Skeletal muscle cell (primary cell): ENCODE results near the gene CDKL4.
A peak's percentile ranks its signal among the peaks of the same experiment; 100 is the strongest.
"Not testable (repeated sequence)": the region's sequence is repeated elsewhere in the genome, so short reads cannot be mapped to it uniquely, and the experiment has no call there.

Experiments
- DNase-seq: peaks from one replicate; pipeline ENCODE4 v3.0.0-alpha.2; 2010; ENCODE audit warnings: low read depth
- H3K4me3 ChIP-seq: 2 replicates; pipeline ENCODE4 v1.5.1; 2011; ENCODE audit warnings: low read depth, mild to moderate bottlenecking, control low read depth, low read length, moderate library complexity

Gene CDKL4

GRCh38 chr2:39188960-39189494 is 54.7 kb downstream of the CDKL4 start:
- H3K4me3 ChIP-seq, result no peak overlapping the region
- no peak for DNase-seq

GRCh38 chr2:39183673-39184072 is 60.1 kb downstream of the CDKL4 start:
- no peak overlapping the region for H3K4me3 ChIP-seq
- no peak for DNase-seq

GRCh38 chr2:39181297-39181696 is 62.5 kb downstream of the CDKL4 start:
- DNase-seq, result no peak
- no peak overlapping the region for H3K4me3 ChIP-seq

GRCh38 chr2:39179974-39180960 is 63.5 kb downstream of the CDKL4 start:
- H3K4me3 ChIP-seq, result no peak overlapping the region

GRCh38 chr2:39178756-39179155 is 65.0 kb downstream of the CDKL4 start:
- DNase-seq, result no peak
- H3K4me3 ChIP-seq, result no peak overlapping the region

More at GRCh38 chr2:39179974-39180960, 63.5 kb downstream of the CDKL4 start:
- no peak for DNase-seq

GRCh38 chr2:39176997-39177396 is 66.8 kb downstream of the CDKL4 start:
- no peak overlapping the region for H3K4me3 ChIP-seq
- no peak for DNase-seq

- DNase-seq, result no peak
- H3K4me3 ChIP-seq, result no peak overlapping the region
Measured at GRCh38 chr2:39175026-39175812, 68.6 kb downstream of the CDKL4 start.

- no peak for DNase-seq
- H3K4me3 ChIP-seq, result no peak overlapping the region
Measured at GRCh38 chr2:39174022-39174421, 69.7 kb downstream of the CDKL4 start.

GRCh38 chr2:39172047-39172706 is 71.6 kb downstream of the CDKL4 start:
- H3K4me3 ChIP-seq, DNase-seq: not testable (repeated sequence)

GRCh38 chr2:39171621-39172020 is 72.1 kb downstream of the CDKL4 start:
- DNase-seq, result no peak
- no peak overlapping the region for H3K4me3 ChIP-seq

GRCh38 chr2:39164089-39164488 is 79.7 kb downstream of the CDKL4 start:
- DNase-seq, result no peak
- no peak overlapping the region for H3K4me3 ChIP-seq

- H3K4me3 ChIP-seq, result no peak overlapping the region
- DNase-seq, result no peak
Measured at GRCh38 chr2:39160982-39161381, 82.8 kb downstream of the CDKL4 start.

GRCh38 chr2:39159283-39159682 is 84.5 kb downstream of the CDKL4 start:
- no peak overlapping the region for H3K4me3 ChIP-seq
- DNase-seq, result no peak

- no peak overlapping the region for H3K4me3 ChIP-seq
- DNase-seq, result no peak
Measured at GRCh38 chr2:39158351-39158750, 85.4 kb downstream of the CDKL4 start.

- no peak for DNase-seq
- no peak overlapping the region for H3K4me3 ChIP-seq
Measured at GRCh38 chr2:39156846-39157245, 86.9 kb downstream of the CDKL4 start.

GRCh38 chr2:39156107-39156506 is 87.7 kb downstream of the CDKL4 start:
- no peak for DNase-seq
- no peak overlapping the region for H3K4me3 ChIP-seq

- DNase-seq, H3K4me3 ChIP-seq: not testable (repeated sequence)
Measured at GRCh38 chr2:39155573-39155972, 88.2 kb downstream of the CDKL4 start.

- H3K4me3 ChIP-seq, result no peak overlapping the region
- DNase-seq, result no peak
Measured at GRCh38 chr2:39154944-39155343, 88.8 kb downstream of the CDKL4 start.

- peak; percentile 19 for DNase-seq
- H3K4me3 ChIP-seq, result no peak overlapping the region
Measured at GRCh38 chr2:39153312-39153711, 90.5 kb downstream of the CDKL4 start.

GRCh38 chr2:39152504-39152903 is 91.3 kb downstream of the CDKL4 start:
- no peak for DNase-seq
- no peak overlapping the region for H3K4me3 ChIP-seq
